Stomach smooth muscle (tissue), 2 donors: ENCODE results near the gene RUNX2.

Experiments
- H3K27ac ChIP-seq: one replicate; pipeline ENCODE4 v1.7.0; 2013; ENCODE audit warnings: mild to moderate bottlenecking, low read length, inconsistent platforms
- H3K27me3 ChIP-seq, 2 donors: one replicate each; pipeline ENCODE4 v1.7.0; 2013; ENCODE audit warnings: low read length in 2 of 2; ENCODE audit not compliant: insufficient read depth in 2 of 2, control insufficient read depth in 1 of 2
- H3K36me3 ChIP-seq, 2 donors: one replicate each; pipeline ENCODE4 v1.7.0; 2013; ENCODE audit warnings: low read length in 2 of 2; ENCODE audit not compliant: control insufficient read depth in 2 of 2, insufficient read depth in 2 of 2
- H3K4me1 ChIP-seq: one replicate; pipeline ENCODE4 v1.7.0; 2013; ENCODE audit warnings: low read length; ENCODE audit not compliant: control insufficient read depth, insufficient read depth
- H3K4me3 ChIP-seq, 2 donors: one replicate each; pipeline ENCODE4 v1.7.0; 2013; ENCODE audit warnings: low read length in 2 of 2
- H3K9ac ChIP-seq, 2 donors: one replicate each; pipeline ENCODE4 v1.7.0; 2013; ENCODE audit warnings: low read length in 2 of 2, mild to moderate bottlenecking in 1 of 2
- H3K9me3 ChIP-seq, 2 donors: one replicate each; pipeline ENCODE4 v1.7.0; 2013; ENCODE audit warnings: low read length in 2 of 2; ENCODE audit not compliant: control insufficient read depth in 2 of 2
- donor health status: healthy.
- donor health status: Pancreatic carcinoma.

RUNX2 gene

GRCh38 chr6:45518013-45518720, 190.0 kb downstream of the RUNX2 start:
- Histone ChIP-seq H3K27me3 (no peaks in the 10 kb centered on the region), H3K9ac (no peak overlapping the region), H3K27ac (no peak overlapping the region), H3K4me1 (no peaks in the 10 kb centered on the region), H3K4me3 (no peak overlapping the region), H3K36me3 (no peaks in the 10 kb centered on the region), H3K9me3 (no peaks in the 10 kb centered on the region)

- Histone ChIP-seq H3K27ac (no peak overlapping the region), H3K36me3 (no peaks in the 10 kb centered on the region), H3K4me1 (no peaks in the 10 kb centered on the region), H3K4me3 (no peak overlapping the region), H3K9me3 (no peaks in the 10 kb centered on the region), H3K27me3 (no peaks in the 10 kb centered on the region), H3K9ac (no peak overlapping the region)
These were observed 193.1 kb downstream of the RUNX2 start for GRCh38 chr6:45521226-45521625.

DNA sequence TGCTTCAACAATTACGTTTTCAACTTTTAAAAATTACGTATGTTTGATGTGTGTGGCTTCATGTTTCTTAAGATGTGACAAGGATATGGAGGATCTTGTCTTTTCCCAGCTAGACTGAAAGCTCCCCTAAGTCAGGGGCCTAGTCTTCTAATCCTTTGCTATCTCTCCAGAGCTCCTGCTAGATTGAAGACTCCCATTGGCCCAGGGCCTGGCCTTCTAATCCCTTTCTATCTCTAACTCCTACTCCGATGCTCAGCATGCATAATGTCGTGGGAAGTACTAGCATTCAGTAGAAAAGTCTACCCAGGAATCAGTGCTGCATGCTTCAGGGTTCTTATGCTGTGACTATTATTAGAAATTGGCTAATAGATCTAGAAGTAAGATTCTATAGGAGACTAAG, 194.4 kb downstream of the RUNX2 start:
- Histone ChIP-seq H3K9ac (no peak overlapping the region), H3K27ac (no peak overlapping the region), H3K4me1 (no peaks in the 10 kb centered on the region), H3K27me3 (no peaks in the 10 kb centered on the region), H3K4me3 (no peak overlapping the region), H3K36me3 (no peaks in the 10 kb centered on the region), H3K9me3 (no peaks in the 10 kb centered on the region)

DNA sequence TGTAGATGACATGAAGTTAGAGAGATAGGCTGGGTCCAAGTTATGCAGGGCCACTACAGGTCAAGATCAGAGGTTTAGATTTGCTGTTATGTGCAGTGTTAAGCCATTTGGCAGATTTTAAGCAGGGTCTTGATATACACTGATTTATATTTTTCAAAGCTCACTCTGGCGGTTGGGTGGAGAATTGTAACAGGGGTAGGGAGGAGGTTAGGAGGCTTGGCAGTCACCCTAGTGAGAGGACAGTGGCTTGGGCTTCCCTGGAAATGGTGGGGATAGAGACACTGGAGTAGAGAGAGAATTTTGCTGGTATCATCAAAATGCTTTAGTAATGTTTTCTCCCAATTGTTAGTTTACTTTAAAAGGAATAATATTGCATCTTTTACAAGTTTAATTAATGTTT, 199.1 kb downstream of the RUNX2 start:
- Histone ChIP-seq H3K4me3 (no peak overlapping the region), H3K36me3 (no peaks in the 10 kb centered on the region), H3K27ac (no peak overlapping the region), H3K9ac (no peak overlapping the region), H3K9me3 (no peaks in the 10 kb centered on the region), H3K27me3 (no peaks in the 10 kb centered on the region), H3K4me1 (no peaks in the 10 kb centered on the region)

DNA sequence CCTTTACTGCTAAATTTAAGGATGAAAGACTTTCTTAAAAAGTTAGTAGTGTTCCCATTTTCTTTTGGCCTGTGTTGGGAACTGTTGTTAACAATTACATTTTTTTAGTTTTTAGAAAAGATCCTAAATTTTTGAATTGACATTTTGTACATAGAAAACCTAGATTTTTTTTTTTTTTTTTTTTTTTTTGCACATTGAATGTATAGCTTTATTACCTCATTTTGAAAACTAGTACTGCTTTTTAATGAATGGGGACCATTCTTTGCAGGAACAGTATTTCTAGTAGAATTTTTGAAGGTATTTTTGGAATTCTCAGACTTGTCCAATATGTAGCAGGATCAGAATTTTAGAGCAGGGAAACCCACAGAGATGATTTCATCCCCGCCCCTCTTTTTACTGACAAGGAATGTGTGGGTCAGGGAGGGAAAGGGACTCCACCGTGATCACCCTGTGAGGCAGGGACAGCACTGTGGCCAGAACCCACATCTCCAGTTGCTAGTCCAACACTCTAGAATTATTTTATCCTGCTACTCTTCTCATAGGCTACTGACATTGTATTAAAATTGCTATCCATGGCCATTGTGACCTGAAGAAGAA, 204.0 kb downstream of the RUNX2 start:
- H3K4me1 ChIP-seq = no peaks in the 10 kb centered on the region
- no peak overlapping the region for H3K4me3 ChIP-seq
- H3K36me3 ChIP-seq = no peaks in the 10 kb centered on the region
- peaks cover 0 to 3% of the 10 kb centered on the region in 2 donors for H3K27me3 ChIP-seq
- no peak overlapping the region for H3K9ac ChIP-seq
- H3K27ac ChIP-seq = no peak overlapping the region
- H3K9me3 ChIP-seq = no peaks in the 10 kb centered on the region

DNA sequence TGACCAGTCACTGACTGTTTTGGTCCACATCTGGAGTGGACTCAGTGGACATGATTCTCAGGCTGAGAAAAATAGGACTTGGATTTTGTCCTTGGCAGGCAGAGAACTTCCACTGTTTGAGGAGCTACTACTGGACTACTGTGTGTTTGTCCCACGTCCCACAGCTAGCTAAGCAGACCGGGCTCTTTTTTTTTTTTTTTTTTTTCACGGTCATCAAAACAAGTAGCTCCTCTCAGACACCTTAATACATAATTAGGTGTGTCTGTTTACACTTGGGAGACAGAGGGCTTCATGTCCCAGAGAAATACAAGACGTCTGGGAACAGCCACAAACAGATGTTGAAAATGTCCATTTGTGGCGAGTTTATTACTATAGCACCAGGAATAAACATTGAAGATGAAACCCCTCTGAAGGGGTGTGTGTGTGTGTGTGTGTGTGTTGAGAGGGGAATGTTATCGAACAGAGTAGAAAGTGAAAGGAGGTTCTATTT, 204.6 kb downstream of the RUNX2 start:
- Histone ChIP-seq H3K36me3 (no peaks in the 10 kb centered on the region), H3K9me3 (no peaks in the 10 kb centered on the region), H3K4me1 (no peaks in the 10 kb centered on the region), H3K9ac (peak overlapping the region in 1 of 2 donors; percentile 41), H3K27ac (no peak overlapping the region), H3K27me3 (peaks cover 0 to 4% of the 10 kb centered on the region in 2 donors), H3K4me3 (peak overlapping the region; percentile 43 to 47)

DNA sequence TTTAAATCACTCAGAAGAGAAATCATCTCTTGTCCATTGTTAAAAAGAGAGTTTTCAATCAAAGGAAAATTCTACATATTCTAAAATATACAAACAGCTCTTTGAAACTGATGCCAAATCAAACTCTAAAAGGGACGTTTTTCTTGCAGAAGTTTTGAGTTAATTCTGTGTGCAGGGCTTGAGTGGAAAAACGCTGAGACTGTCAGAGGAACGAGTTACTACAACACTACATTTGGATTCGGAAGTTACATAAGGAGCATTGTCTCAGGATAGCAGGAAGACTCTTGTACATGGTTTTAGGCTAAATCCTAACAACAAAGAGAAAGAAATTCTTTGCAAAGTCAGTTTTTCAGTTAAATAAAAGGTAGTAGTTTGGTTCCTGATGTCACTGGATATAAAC, 205.3 kb downstream of the RUNX2 start:
- Histone ChIP-seq H3K27me3 (peaks cover 0 to 4% of the 10 kb centered on the region in 2 donors), H3K4me1 (no peaks in the 10 kb centered on the region), H3K36me3 (no peaks in the 10 kb centered on the region), H3K4me3 (peak overlapping the region in 1 of 2 donors; percentile 43), H3K9ac (no peak overlapping the region), H3K27ac (no peak overlapping the region), H3K9me3 (no peaks in the 10 kb centered on the region)

- H3K4me1 ChIP-seq = no peaks in the 10 kb centered on the region
- H3K27me3 ChIP-seq = peaks cover 0 to 4% of the 10 kb centered on the region in 2 donors
- H3K9ac ChIP-seq = no peak overlapping the region
- no peaks in the 10 kb centered on the region for H3K9me3 ChIP-seq
- no peaks in the 10 kb centered on the region for H3K36me3 ChIP-seq
- no peak overlapping the region for H3K4me3 ChIP-seq
- no peak overlapping the region for H3K27ac ChIP-seq
These were observed 207.8 kb downstream of the RUNX2 start for GRCh38 chr6:45535933-45536332.

- Histone ChIP-seq H3K36me3 (no peaks in the 10 kb centered on the region), H3K4me1 (no peaks in the 10 kb centered on the region), H3K9me3 (no peaks in the 10 kb centered on the region), H3K27ac (no peak overlapping the region), H3K9ac (no peak overlapping the region), H3K4me3 (no peak overlapping the region), H3K27me3 (peaks cover 0 to 4% of the 10 kb centered on the region in 2 donors)
These were observed 209.4 kb downstream of the RUNX2 start for GRCh38 chr6:45537539-45537938.

- no peak overlapping the region for H3K27ac ChIP-seq
- no peaks in the 10 kb centered on the region for H3K9me3 ChIP-seq
- H3K9ac ChIP-seq = no peak overlapping the region
- H3K4me3 ChIP-seq = no peak overlapping the region
- no peaks in the 10 kb centered on the region for H3K36me3 ChIP-seq
- H3K4me1 ChIP-seq = no peaks in the 10 kb centered on the region
- H3K27me3 ChIP-seq = peaks cover 0 to 4% of the 10 kb centered on the region in 2 donors
These were observed 210.8 kb downstream of the RUNX2 start for GRCh38 chr6:45538641-45539547.
